Ecto neural progenitor cell (in vitro differentiated cells): ENCODE results near the gene ZAP70.
A peak's percentile ranks its signal among the peaks of the same experiment; 100 is the strongest.
"Not testable (repeated sequence)": the region's sequence is repeated elsewhere in the genome, so short reads cannot be mapped to it uniquely, and the experiment has no call there.

Experiments
- DNase-seq: peaks from one replicate; pipeline ENCODE4 v3.0.0-alpha.2; 2018; ENCODE audit warnings: low spot score

ZAP70 gene

DNA sequence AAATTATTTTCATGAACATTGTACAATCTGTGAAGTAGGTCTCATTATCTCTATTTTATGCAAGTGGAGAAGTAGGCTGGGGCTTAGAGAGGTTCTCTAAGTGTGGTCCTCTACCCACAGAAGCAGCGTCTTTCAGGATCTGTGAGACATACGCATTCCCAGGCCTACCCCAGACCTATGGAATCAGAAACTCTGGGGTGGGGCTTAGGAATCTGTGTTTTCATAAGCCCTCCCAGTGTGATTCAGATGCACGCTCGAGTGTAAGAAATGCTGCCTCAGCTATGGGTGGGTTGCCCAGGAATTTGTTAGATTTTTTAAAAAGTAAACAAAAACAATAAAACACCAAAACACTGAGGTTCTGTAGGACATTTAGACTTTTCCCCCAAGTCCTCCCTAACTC lies 14.8 kb upstream of the ZAP70 start:
- no peak for DNase-seq

DNA sequence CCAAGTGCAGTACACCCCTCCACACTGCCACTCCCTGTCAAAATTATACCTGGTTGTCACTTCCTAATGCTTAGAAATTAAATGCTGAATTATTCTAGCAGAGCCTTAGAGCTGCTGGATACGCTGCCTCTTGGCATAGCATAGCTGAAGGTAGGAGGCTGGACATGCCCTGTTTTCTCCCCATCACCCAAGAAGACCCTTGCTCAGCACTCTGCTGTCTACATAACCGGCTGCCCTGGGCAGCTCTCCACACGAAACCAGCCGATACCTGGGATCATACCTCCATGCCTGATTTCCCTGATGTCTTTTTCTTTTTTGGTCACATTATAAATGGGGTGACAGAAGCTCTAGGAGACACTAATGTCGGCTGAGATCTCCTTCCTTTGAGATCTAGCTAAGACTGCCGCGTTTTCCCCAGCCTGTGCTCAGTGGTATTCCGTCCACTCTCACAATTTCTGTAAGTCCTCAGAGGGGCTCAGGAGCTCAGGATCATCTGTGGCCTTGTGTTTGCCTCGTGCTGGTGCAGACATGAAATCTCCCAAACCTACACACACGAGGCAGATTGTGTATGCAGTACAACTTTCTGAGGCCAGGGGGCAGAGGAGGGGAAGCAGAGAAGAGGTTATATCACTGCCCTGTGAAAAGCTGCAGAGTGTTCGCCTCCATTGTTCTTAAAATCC lies 13.5 kb upstream of the ZAP70 start:
- DNase-seq = peak; percentile 73

- DNase-seq = no peak
These were observed 12.2 kb upstream of the ZAP70 start for GRCh38 chr2:97701186-97701585.

DNA sequence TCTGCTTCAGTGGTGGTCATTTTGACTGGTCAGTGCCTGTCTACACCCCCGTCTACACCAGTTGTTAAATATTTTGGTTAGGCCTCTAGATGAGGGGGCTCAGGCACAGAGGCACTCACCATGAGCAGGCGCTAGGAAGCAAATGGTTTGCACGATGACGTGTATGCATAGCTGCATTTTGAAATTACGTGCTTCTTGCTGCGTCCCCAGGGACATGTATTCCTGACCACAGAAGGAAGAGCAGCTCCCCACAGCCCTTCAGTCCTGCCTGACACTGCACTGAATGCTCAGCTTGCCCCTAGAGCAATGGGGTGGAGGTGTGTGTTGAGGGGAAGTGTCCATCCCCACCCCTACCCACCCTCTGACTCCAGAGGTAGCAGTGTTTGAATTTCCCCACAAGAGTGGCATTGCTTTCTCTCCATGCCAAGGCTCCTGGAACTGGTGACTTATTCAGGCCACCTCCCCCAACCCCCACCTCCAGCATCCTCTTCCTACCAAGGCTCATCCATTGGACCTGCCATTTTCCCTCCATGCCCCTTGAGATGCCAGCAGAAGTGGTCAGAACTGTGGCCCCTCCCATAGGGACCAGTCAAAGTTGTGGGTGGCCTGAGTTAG lies 11.4 kb upstream of the ZAP70 start:
- no peak for DNase-seq

GRCh38 chr2:97702731-97703470 lies 10.5 kb upstream of the ZAP70 start:
- no peak for DNase-seq

- DNase-seq = no peak
These were observed 9.6 kb upstream of the ZAP70 start for GRCh38 chr2:97703741-97704140.

DNA sequence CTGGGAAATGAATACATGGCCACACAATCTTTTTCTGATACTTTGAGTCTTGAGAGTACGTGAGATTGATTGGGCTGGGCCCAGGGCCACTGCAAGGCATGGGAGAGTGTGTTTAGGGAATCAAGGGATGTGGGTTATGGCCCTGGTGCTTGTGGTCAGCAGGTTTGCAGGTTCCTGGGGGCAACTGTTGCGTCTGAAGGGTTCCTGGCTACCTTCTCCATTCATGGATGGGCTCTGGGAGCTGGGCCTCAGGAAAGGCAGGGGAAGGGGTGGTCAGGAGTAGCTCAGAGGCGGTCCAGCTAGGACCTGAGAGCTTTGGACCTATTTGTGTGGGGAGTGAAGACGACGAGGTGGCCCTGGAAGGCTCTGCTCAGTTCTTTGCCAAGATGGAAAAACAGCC lies 8.4 kb upstream of the ZAP70 start:
- no peak for DNase-seq

DNA sequence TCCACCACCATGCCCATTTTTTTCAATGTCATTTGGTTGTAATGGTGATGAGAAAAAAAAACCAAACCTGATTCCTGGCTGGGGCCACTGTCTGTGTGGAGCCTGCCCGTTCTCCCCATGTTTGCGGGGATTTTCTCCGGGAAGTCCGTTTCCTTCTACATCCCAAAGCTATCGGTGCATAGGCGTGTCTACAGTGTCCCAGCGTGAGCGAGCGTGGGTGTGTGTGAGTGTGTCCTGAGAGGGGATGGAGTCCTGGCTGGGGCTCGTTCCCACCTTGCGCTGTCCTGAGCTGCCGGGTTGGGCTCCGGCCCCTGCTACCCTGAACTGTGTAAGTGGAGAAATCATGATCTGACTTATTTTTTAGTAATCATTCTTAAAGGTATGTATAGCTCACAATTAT lies 7.3 kb upstream of the ZAP70 start:
- no peak for DNase-seq

DNA sequence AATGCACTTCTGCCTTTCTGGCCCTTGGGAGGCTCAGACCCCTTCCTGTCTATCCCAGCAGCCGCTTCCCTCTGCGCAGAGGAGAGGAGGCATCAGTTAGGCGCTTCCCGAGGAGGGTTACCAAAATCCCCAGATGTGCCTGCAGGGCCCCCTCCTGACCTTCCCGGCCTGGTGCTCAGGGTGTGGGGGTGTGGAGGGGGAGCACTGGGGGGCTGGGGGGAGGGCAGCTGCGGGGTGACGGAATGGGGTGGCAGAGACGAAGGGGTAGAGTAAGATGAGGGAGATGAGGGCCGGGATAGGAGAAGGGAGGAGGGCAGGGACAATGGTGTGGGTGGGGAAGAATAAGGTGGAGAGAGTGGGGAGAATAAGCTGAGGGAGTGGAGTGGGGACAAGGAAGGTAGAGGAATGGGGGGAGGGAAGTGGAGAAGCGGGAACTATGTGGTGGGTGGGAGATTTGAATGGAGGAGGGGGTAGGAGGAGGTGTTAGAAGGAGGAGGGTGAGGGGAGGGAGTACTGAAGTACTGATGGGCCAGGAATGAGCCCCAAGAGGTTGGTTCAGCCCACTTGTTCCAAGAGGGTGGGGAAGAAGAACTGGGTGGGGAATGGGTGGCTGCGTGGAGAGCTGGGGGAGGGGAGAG lies 6.5 kb upstream of the ZAP70 start:
- no peak for DNase-seq

GRCh38 chr2:97707362-97708047 lies 5.9 kb upstream of the ZAP70 start:
- DNase-seq = no peak

DNA sequence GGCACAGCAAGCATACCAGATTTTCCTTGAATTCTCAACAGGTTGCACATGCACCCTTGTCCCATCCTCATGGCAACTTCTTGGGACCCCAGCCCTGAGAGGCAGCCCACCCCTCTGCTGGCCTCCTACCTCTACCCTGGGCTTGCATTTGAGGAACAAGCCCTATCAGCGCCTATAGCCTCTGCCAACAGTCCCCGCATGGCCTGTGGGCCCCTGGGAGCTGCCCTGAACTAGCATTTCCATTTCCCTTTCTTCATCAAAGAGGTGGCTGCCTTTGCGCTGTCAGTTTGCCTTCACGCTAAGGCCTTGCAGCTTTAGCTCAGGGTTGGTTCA lies 5.4 kb upstream of the ZAP70 start:
- DNase-seq = no peak

DNA sequence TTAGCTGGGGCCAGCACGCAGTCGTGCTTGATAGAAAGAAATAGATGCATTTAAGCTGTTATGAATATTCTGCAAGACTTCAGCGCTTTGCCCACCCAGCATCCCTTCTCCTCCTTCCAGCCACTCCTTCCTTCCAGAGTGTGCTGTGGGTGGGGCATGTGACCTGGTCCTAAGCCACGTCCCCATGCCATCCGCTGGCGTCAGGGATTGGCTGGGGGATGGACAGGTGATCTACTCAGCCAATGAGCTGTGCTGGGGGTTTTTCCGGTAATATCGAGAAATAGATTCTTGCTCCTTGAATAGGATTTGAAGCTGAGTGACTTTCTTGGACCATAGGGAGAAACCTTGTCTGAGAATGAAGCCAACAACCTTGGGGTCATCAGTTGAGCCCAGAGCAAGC lies 4.8 kb upstream of the ZAP70 start:
- DNase-seq = no peak

GRCh38 chr2:97711394-97711711 lies 2.0 kb upstream of the ZAP70 start:
- no peak for DNase-seq

DNA sequence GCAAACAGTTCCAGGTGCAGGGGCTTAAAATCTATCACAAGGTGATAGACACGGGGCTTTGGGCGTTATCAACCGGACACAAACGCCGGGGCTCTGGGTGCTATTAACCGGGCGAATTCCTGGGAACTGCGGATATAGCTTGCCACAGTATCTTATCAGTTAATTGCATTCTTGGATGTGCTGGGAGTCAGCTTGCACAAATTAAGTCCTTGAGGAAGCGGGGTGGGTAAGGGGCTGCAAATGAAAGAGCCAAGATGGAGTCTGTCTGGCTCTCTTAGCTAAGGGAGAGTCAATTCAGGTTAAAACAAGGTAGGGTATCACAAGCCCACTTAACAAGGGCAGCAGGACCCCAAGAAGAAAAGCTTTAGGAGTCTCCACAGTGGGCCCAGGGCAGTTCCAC lies 1.2 kb upstream of the ZAP70 start:
- not testable (repeated sequence) for DNase-seq

GRCh38 chr2:97712693-97713295 lies 582 bp upstream of the ZAP70 start:
- no peak for DNase-seq

DNA sequence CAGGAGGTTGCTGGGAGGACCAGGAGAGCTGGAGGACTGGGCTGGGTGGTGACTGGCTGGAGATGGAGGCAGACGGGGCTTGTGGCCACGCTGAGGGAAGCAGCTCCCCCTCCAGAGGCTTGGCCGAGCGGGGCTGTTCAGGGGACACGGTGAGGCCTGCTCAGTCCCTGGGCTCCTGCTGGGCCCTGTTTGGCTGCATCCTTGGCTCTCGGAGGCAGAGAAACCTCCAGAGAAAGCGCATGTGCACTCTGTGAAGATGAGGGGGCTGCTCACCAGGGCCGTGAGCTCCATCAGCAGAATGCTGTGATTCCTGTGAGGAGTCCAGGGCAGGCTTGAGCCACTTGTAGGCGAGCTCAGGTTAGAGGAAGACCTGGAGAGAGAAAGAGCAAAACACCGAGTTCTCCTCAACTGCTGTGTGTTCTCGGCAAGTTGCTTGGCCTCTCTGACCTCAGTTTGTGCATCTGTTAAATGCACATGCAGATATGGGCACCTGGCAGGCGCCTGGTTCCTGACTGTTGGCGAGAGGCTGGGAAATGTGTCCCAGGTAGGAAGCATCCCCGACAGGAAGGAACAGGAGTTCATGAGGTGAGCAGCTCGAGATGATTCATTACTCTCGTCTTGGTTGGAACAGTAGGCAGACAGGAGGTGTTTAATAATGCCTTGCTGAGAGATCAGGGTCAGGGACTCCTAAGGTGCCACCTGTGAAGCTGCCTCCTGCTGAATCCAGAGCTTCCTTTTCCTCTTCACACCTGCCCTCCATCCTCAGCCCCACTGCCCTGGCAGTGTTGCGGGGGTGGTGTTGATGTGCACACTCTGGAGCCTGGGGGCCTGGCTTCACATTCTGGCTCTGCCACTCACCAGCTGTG lies 941 bp downstream of the ZAP70 start:
- no peak for DNase-seq

GRCh38 chr2:97714950-97715652 lies 1.7 kb downstream of the ZAP70 start:
- no peak for DNase-seq

DNA sequence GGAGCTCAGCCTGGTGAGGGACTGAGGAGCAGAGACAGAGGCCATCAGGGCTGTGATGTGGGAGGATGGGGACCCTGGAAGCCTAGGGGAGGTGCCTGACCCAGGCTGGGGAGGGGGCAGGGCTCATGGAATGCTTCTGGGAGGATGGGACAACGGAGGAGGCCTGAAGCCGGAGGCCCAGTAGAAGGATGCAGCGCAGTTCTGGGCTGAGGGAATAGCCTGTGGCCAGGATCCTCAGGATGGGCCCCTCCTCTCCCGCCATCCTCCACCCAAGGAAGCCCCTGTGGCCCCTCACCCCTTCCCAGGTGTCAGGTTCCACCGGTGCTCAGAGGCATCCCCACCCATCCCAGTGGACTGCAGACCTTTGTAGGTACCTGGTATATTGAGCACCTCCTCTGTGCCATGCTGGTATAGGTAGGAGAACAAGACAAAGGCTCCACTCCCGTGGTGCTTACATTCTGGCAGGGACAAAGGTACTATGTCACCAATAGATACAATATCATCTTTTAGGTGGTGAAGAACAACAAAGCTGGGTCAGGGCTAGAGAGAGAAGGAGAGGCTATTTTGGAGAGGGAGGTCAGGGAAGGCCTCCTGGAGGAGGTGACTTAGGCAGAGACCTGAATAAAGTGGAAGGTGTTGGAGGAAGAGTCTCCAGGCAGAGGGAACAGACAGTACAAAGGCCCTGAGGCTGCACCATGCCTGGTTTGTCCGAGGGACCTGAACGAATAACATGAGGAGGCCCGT lies 2.7 kb downstream of the ZAP70 start:
- no peak for DNase-seq

GRCh38 chr2:97716695-97717612 lies 3.6 kb downstream of the ZAP70 start:
- DNase-seq = no peak
